Ectodermal cell (in vitro differentiated cells): ENCODE results near the gene MAP1S.
"Not testable (repeated sequence)": the region's sequence is repeated elsewhere in the genome, so short reads cannot be mapped to it uniquely, and the experiment has no call there.

Experiments used
- H3K27ac ChIP-seq: 2 replicates; pipeline ENCODE4 v1.7.0; 2013; ENCODE audit warnings: mild to moderate bottlenecking, low read depth, low read length; ENCODE audit not compliant: insufficient read depth, poor library complexity, severe bottlenecking
- H3K27me3 ChIP-seq: 2 replicates; pipeline ENCODE4 v1.7.0; 2013; ENCODE audit warnings: mild to moderate bottlenecking, low read length; ENCODE audit not compliant: insufficient read depth, control insufficient read depth, poor library complexity, severe bottlenecking
- H3K36me3 ChIP-seq: one replicate; pipeline ENCODE4 v1.7.0; 2013; ENCODE audit warnings: low read length; ENCODE audit not compliant: control insufficient read depth, insufficient read depth
- H3K4me1 ChIP-seq: one replicate; pipeline ENCODE4 v1.7.0; 2013; ENCODE audit warnings: low read length; ENCODE audit not compliant: control insufficient read depth, insufficient read depth
- H3K4me3 ChIP-seq: 2 replicates; pipeline ENCODE4 v1.7.0; 2013; ENCODE audit warnings: low read depth, low read length, control low read depth; ENCODE audit not compliant: insufficient read depth
- H3K9me3 ChIP-seq: 2 replicates; pipeline ENCODE4 v1.7.0; 2013; ENCODE audit warnings: mild to moderate bottlenecking, low read length, moderate library complexity; ENCODE audit not compliant: control insufficient read depth
- WGBS, 2 experiments: methylation state at CpG; one replicate each; pipeline ENCODE4 v1.1.7; 2013; ENCODE audit warnings: missing lambda C conversion rate in 2 of 2; 5-methylcytosine and 5-hydroxymethylcytosine counted together

The MAP1S gene

GRCh38 chr19:17777840-17778239, 58.6 kb downstream of the MAP1S start:
- WGBS, 2 experiments = 80 to 81% methylated on average over 10 of the region's 10 CpGs
- H3K27ac ChIP-seq, H3K27me3 ChIP-seq, H3K36me3 ChIP-seq, H3K4me3 ChIP-seq, H3K4me1 ChIP-seq, H3K9me3 ChIP-seq: not testable (repeated sequence)

GRCh38 chr19:17778251-17778967, 59.1 kb downstream of the MAP1S start:
- Histone ChIP-seq H3K27ac (no peak overlapping the region), H3K27me3 (no peaks in the 10 kb centered on the region), H3K36me3 (no peaks in the 10 kb centered on the region), H3K9me3 (no peaks in the 10 kb centered on the region), H3K4me1 (peaks cover 6% of the 10 kb centered on the region), H3K4me3 (peak overlapping the region; percentile 30)
- WGBS, 2 experiments = 4% methylated on average over 37 of the region's 37 CpGs

GRCh38 chr19:17778968-17779929, 60.0 kb downstream of the MAP1S start:
- Histone ChIP-seq H3K36me3 (no peaks in the 10 kb centered on the region), H3K27ac (no peak overlapping the region), H3K4me3 (peak overlapping the region; percentile 30), H3K9me3 (no peaks in the 10 kb centered on the region), H3K4me1 (peaks cover 6% of the 10 kb centered on the region), H3K27me3 (no peaks in the 10 kb centered on the region)
- 10 to 14% methylated on average over 25 of the region's 25 CpGs for WGBS, 2 experiments

DNA sequence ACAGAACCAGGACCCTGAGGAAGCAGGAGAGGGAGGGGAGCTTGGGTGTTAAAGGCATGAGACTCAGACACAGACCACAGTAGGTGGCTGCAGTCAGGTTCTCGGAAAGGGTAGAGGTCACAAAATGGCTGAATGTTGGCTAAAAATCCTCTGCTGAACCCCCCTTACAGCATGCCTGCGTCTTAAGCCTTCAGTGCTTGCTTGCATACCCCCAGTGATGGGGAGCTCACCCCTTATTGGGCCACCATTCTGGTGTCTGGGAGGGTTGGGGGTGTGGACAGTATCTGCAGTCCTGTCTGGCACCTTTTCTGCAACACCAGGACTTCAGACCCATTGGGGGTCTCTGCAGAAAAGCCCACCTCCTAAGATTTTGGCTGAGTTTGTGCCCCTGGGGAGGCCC, 61.5 kb downstream of the MAP1S start:
- Histone ChIP-seq H3K4me1 (no peaks in the 10 kb centered on the region), H3K9me3 (no peaks in the 10 kb centered on the region), H3K4me3 (no peak overlapping the region), H3K27me3 (no peaks in the 10 kb centered on the region), H3K27ac (no peak overlapping the region), H3K36me3 (no peaks in the 10 kb centered on the region)
- WGBS, 2 experiments = 88 to 94% methylated on average over 2 of the region's 2 CpGs

GRCh38 chr19:17783721-17784120, 64.4 kb downstream of the MAP1S start:
- H3K27ac ChIP-seq, H3K9me3 ChIP-seq, H3K27me3 ChIP-seq, H3K4me1 ChIP-seq, H3K36me3 ChIP-seq, H3K4me3 ChIP-seq: not testable (repeated sequence)
- WGBS, 2 experiments = 90 to 93% methylated on average over 5 of the region's 5 CpGs
